HG03342 (cell line): ENCODE data around the gene SRMS.
"Not testable (repeated sequence)": the region's sequence is repeated elsewhere in the genome, so short reads cannot be mapped to it uniquely, and the experiment has no call there.

Experiments
- ATAC-seq: cut with Tn5 transposase; IDR thresholded peaks from one replicate; pipeline ENCODE4 v1.9.1; 2021; ENCODE audit warnings: mild to moderate bottlenecking, moderate library complexity; ENCODE audit not compliant: unreplicated experiment

Gene SRMS

DNA sequence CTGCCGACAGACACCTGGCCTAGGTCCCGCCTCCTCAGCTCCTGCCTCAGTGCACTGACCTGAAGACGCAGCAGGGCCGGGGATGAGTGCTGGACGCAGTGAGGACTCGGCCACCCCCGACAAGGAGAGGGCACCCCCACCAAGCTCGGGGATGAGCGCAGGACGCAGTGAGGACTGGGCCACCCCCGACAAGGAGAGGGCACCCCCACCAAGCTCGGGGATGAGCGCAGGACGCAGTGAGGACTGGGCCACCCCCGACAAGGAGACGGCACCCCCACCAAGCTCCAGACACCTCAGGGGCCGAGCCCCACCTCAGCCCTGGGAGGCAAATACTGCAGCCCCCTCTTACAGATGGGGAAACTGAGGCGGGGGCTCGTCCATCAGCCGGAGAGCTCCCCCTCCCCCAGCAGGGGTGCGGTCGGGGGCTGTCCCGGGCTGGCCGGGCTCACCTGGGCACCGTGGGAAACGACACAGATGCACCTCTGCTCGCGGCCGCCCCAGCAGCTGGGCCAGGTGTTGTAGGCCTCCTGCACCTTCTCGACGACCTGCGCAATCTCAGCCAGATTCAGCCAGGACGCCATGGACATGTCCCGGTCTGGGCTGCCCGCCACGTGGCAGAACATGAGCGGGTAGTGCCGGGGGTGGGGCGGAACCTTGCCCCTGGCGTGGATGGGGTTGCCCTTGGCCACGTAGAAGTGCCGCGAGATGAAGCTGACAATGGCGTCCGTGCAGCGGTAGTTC lies 19.0 kb upstream of the SRMS start:
- ATAC-seq = no peak

DNA sequence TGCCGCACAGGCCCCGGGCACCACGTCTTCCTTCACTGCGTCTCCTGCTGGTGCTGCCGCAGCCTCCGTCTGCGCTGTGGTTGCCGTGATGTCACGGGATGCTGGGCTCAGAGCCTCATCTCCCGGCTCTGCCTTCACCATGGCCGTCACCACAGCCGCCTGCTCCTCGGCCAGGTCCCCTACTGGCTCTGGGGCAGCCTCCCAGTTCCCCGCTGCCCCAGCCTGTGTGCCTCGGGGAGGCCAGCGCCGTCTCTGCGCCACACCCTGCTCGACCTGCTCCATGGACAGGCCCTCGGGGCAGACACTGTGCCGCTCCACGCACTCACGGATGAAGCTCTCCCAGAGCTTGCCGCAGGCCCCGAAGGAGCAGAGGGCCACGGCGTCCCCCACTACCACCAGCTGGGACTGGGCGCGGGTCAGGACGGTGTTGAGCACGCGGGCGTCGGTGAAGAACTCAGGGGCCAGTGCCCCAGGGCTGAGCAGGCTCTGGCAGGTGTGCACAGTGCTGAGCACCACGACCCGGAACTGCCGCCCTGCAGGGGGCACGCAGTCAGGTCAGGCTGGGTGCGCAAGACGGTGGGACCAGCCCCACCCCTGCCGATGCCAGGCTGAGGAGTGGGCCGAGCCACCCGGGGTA lies 18.3 kb upstream of the SRMS start:
- no peak for ATAC-seq

DNA sequence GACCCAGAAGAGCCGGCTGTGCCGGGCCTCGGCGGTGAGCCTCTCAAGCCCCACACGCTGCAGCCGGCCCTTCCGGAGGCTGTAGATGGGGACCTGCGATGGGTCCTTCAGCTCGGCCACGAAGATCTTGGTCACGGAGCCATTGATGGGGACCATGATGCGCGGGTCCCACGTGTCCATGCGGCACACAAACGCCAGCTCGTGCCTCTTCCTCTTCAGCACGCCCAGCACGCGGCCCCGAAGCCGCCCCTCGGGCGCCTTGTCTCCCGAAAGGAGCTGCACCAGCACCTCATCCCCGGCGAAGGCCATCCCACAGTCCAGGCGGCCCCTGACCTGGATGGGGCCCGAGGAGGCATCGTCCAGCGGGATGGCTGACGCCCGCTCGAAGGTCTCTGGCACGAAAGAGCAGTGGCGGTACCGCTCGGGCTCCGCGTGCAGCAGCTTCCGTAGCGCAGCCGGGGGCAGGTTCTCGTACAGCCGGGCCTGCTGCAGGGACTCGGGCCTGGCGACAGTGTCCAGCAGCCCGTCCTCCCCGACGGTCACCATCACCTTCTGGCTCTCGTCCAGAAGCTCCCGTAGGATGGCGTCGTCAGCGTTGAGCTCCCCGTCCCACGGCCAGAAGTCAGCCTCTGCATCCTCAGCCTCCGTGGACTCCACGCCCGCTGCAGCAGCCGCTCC lies 17.6 kb upstream of the SRMS start:
- ATAC-seq = no peak

DNA sequence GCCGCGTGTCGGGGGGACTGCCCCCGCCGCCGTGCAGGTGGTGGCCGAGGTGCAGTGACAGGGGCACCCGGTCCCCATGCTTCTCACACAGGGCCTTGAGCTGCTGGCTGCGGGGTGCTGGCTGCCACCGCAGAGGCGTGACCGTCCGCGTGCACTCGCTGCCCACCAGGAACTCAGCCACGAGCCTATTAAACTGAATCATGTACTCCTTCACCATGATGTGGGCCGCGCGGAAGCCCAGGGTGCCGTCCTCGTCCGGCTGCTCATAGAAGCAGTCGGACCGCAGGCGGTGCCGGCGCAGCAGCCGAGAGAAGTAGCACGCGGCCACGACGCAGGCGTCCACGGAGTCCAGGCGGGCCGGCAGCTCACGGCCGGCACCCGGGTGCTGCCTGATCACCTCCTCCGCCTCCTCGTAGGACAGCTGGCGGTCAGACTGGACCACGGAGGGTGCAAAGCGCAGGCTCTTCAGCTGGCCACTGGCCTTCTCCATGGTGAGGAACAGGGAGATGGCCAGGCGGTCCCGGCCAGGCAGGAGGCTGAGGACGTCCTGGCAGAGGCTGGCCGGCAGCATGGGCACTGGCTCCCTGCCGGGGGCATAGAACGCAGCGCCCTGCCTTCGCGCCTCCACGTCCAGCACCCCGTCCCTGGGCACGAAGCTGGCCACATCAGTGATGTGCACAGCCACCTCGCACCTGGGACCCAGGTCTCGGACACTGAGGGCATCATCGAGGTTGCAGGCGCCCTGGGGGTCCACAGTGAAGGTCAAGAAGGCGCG lies 16.7 kb upstream of the SRMS start:
- ATAC-seq = no peak

DNA sequence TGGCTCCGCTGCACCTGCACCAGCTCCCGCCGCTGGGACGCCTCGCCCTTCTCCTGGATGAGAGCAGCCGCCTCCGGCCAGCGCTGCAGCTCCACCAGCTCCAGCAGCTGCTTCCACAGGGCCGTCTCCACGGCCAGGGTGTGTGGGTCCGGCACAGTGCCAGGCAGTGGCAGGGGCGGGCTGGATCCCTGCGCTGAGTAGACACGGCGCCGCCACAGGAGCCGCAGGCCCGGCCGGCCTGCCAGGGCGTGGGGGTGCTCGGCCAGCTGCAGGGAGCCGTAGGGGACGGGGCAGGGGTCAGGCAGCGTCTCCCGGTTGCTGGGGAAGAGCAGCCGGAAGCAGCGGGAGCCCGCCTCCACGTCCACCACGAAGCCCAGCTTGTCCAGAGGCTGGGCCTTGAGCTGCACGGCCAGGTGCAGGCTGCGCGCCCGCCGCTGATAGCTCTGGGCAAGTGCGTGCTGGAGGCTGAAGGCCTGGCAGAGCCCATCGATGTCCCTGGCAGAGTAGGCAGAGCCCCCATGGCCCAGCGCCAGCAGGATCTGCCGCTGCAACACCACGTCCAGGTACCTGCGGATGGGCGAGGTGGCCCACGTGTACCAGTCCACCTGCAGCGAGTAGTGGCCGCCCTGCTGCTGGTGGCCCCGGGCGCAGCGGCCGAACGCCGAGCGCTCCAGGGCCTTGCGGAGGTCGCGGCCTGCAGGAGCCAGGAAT lies 15.8 kb upstream of the SRMS start:
- ATAC-seq = no peak

DNA sequence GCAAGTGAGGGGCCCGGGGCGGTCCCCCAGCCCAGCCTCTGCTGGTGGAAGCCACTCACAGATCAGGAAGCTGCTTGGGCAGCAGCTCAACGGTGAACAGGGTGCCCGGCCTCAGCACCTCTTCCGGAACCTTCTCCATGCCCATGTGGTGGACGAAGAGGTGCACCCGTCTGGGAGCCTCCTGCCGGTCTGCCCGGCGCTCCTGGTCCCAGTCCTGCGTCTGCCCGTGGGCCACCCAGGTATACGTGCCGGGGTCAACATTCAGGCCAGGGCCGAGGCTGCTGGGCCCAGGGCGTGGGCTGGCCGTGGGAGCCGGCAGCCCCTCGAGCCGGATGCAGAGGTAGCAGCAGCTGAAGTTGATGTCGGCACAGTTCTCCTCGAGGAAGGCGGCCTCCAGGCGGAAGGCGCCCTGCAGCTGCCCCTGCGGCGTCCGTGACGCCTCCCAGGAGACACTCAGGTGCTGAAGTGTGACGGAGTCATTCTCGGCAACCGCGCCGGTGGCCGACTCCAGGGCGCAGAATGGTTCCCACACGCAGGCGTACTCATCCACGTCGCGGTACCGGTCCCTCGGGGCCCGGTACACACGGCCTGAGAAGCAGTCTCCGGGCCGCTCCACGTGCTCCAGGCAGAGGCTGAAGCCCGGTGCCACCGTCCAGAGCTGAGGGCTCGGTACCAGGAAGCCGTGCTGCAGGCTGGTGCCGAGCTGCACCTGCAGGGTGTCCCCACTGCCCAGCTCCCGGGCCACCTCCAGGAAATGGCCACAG lies 15.1 kb upstream of the SRMS start:
- no peak for ATAC-seq

DNA sequence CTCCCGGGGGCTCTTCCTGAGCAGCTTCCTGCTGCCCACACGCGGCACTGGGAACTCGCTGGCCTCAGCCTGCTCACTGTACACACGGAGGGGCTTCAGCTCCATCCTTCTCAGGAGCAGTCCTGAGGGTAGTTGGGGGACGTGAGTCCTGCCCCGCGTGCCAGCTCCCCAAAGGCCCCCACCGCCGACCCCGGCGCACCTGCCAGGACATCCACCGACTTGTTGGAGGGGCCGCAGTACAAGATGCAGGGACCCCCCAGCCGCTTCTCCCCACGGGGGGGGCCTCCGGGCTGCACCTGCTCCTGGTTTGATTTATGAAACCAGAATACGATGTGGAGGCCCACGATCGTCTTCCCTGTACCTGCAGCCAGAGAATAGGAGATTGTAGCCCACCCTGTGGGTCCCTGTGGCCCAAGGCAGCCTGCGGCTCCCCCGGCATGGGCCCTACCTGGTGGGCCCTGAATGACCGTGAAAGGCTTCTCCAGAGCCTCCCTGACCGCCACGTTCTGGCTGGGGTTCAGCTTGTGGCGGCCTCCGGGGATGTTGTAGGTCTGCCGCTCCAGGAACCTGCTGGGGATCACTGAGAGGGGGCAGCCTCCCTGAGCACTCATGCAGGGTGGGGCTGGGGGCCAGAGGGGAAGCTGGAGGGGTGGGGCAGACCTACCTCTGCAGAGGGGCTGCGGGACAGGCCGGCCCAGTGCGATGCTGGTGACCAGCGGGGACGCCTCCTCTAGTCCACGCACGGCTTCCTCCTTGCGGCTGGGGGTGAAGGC lies 14.3 kb upstream of the SRMS start:
- no peak for ATAC-seq

DNA sequence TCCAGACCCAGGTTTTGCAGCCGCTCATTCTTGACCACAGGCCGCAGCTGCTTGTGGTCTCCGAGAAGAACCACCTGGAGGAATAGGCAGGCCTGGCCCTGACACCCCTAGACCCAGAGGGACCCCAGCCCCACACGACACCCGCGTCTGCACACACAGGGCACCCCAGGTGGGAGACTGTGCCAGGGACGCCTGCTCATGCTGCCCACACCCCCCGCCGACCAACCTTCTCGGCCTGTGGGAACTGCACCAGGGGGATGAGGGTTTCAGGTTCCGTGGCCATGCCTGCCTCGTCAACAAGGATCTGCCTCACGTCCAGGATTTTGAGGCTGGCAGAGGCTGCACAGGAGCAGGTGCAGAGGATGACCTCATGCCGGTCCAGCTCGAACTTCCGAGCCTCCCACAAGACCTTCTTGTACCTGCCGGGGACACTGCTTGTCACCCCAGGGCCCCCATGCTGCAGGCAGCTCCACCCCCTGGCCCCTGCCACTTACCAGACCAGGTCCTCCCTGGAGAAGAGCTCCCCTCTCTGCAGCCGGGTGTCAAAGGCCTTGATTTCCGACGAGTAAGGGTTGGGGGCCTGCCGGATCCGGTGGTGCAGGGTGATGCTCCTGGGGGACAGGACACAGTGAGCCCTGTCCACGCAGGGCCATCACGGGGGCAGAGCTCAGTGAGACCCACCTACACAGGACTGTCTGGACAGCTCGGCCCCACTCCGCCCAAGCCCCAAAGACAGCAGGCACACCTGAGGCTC lies 13.5 kb upstream of the SRMS start:
- ATAC-seq = no peak

DNA sequence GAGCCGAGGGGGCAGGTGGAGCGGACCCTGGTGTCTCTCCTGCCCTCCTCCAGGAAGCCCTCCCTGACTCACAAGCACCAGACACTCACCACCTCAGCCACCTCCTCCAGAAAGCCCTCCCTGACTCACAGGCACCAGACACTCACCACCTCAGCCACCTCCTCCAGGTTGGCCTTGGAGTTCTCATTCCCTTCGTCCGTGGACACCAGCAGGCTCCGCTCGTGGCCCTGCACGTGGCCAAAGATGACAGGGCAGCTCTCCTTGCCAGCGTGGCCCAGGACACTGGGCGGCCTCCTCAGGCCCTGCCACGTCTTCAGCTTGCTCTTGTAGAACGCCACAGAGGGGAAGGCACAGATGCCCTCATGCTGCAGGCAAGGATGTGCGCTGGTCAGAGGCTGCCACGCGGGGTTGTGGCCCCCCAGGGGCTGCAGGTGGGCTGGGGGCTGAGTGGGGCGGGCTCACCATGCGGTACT lies 12.8 kb upstream of the SRMS start:
- no peak for ATAC-seq

DNA sequence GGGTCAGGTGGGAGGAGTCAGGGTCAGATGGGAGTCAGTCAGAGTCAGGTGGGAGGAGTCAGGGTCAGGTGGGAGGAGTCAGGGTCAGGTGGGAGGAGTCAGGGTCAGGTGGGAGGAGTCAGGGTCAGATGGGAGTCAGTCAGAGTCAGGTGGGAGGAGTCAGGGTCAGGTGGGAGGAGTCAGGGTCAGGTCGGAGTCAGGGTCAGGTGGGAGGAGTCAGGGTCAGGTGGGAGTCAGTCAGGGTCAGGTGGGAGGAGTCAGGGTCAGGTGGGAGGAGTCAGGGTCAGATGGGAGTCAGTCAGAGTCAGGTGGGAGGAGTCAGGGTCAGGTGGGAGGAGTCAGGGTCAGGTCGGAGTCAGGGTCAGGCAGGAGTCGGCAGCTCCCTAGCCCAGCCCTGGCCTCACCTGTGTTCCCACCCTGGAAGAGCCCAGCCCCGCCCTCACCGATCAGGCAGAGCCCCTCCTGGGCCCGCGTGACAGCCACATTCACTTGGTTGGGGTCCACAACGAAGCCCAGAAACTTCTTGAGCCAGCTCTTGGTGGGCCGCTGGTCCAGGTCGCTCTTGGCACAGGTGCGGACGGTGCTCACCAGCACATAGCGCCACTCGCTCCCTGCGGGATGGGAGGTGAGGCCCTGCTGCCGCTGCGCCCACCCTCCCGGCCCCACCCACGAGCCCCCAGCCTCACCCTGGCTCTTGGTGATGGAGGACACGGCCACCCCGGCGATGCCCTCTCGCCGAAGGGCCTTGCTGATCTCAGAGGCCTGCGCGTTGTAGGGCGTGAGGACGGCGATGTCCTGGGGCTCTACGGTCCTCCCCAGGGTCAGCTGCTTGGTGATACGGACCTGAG lies 12.2 kb upstream of the SRMS start:
- ATAC-seq = not testable (repeated sequence)

DNA sequence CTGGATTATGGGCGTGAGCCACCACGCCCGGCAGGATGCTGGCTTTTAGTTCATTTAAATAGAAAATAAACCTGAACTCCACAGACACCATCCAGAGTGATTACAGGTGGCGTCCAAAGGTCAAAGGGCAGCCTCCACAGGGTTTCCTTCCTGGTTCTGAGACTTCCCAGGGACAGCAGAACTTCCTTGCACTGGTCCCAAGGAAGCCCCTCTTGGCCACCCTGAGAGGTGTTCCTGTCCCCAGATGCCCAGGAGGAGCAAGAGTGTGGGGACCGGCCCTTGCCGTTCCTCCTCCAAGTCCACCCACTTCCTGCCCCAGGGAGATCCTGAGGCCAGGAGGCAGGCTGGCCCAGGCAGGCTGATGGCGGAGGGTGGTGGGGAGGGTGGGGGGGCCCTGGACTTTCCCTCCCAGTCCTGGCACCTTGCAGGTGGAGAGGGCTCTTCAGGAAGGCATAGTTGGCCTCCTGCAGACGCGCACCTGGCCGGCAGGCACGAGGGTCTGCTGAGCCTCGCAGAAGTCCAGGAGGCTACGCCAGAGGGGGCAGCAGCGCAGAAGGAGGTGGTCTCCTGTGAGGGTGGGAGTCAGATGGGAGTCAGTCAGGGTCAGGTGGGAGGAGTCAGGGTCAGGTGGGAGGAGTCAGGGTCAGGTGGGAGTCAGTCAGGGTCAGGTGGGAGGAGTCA lies 11.4 kb upstream of the SRMS start:
- ATAC-seq = no peak

DNA sequence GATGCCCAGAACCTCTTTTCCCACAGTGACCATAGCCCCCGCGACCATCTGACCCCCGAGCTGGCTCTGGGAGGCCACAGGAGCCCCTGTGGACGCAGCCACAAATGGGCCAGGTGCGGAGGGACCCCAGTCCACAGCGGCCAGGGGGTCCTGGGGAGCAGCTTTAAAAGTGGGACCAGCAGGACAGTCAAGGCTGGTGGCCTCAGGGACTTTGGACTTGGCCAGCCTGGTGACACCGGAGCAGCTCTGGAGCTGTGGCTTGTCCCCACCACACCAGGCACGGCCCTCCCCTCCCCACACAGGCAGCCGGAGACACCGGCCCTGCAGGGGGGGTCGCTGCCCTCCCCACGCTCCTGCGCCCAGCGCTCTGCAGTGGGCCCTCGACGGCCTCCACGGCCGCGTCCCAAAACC lies 9.9 kb upstream of the SRMS start:
- no peak for ATAC-seq

DNA sequence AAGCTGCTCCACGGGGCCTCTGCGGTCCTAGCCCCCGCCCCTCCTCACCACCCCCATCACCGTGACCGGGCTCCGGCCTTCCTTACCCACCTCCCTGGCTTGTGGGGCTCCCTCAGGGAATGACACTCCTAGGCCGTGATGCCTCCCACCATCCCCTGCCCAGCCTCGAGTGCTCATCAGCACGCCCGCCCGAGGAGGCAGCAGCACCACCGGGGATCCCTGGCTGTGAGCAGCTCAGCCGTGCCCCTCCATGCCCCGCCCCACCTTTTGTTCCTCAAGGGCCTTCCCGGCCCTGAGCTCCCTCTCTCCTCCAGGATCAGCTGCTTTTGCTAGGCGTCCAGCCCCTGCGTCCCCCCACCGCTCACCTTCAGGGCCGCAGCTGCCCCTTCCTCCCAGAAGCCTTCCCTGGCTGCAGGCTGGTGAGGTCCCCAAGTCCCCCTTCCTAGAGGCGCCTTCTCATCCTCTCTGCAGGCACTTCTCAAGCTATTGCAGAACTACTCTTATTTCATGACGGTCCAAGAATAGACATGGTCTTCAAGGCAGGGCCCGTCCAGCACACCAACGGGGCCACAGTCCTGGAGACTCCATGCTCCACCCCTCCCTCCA lies 9.4 kb upstream of the SRMS start:
- ATAC-seq = no peak

DNA sequence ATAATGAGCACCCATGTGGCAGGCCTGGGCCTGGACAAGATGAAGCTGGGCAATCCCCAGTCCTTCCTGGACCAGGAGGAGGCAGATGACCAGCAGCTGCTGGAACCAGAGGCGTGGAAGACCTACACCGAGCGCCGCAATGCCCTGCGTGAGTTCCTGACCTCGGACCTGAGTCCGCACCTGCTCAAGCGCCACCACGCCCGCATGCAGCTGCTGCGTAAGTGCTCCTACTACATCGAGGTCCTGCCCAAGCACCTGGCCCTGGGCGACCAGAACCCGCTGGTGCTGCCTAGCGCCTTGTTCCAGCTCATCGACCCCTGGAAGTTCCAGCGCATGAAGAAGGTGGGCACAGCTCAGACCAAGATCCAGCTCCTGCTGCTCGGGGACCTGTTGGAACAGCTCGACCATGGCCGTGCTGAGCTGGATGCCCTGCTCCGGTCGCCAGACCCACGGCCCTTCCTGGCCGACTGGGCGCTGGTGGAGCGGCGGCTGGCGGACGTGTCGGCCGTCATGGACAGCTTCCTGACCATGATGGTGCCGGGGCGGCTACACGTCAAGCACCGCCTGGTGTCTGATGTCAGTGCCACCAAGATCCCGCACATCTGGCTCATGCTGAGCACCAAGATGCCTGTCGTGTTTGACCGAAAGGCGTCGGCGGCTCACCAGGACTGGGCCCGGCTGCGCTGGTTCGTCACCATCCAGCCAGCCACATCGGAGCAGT lies 8.3 kb upstream of the SRMS start:
- ATAC-seq = no peak

DNA sequence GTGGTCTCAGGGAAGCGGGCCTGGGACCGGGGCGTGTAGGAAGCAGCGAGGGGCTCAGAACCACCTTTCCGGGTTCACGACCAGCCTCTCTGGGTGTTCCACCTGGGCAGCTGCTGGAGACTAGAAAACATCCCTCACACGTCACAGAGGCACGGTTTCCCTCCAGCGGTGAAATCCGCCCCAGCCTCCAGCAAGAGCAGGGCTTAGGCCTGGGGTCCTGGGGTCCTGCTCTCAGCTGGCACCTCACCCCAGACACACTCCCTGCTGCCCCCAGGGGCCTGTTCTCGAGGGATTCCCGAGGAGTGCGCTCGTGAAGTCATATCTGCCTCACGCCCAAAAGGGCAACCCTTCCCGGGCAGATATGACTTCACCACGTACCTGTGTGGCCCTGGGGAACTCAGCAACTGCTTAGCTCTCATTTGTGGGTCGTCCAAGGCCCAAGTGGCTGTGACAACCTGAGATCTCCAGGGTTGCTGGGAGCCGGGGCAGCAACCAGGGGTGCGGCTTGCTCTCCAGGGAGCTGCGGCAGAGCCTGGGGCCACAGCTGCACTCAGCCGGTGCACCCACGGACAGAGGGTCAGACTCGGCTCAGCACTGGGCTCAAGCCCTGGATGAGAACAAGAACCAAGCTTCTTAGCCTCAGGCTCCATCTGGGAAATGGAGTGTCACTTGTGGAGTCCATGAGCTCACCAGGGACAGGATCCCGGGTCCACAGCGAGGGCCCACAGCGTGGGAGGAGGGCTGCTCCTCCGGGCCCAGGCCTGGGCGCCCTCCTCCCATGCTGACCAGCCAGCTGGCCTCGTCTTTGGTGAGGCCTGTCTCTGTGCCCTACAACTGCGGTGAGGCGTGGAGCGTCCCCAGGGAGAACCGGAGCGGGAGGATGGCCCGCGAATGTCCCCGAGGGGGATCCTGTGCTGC lies 7.1 kb upstream of the SRMS start:
- no peak for ATAC-seq
